Measurements from ENCODE around the gene TPGS2.
"Not testable (repeated sequence)": the region's sequence is repeated elsewhere in the genome, so short reads cannot be mapped to it uniquely, and the experiment has no call there.

TPGS2 gene, protein sequence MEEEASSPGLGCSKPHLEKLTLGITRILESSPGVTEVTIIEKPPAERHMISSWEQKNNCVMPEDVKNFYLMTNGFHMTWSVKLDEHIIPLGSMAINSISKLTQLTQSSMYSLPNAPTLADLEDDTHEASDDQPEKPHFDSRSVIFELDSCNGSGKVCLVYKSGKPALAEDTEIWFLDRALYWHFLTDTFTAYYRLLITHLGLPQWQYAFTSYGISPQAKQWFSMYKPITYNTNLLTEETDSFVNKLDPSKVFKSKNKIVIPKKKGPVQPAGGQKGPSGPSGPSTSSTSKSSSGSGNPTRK

DNA sequence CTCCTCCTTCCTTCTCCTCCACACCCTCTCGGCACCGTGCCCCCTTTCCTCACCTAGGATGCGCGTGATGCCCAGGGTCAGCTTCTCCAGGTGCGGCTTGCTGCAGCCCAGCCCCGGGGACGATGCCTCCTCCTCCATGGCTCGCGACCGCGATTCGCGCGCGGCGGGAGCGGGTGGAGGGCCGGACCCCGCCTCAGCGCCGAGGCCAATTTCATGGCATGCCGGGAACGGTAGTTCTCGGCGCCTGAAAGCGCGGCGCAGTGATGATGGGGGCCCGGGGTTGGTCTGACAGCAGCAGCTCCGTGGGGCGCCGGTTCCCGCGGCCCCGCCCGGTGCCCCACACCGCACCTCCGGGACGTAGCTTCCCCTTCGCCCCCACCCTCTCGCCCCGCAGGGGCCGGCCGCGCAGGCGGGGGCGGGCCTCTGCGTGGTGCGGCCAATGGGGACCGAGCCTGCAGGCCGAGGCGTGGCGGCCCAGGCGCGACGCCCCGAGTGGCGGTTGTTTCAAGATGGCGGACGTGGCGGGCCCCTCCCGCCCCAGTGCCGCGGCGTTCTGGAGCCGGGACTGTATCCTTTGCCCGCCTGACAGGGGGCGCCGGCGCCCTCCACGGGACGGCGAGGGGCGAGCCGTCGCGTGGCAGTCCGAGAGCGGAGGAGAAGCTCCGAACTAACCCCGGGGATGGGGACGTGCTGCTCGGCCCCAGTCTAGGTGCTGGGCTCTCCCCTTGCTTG is at the start of gene TPGS2, which contains the start of gene KIAA1328:
TSS of gene TPGS2 (minus strand) at position 373 of the 732 bp plus-strand sequence. CDS start at position 138, 235 bp downstream.
TSS of gene KIAA1328 (plus strand) at position 498 of the 732 bp plus-strand sequence. CDS start at position 510, 12 bp downstream.
- DNase-seq, result peak; percentile 92

DNA sequence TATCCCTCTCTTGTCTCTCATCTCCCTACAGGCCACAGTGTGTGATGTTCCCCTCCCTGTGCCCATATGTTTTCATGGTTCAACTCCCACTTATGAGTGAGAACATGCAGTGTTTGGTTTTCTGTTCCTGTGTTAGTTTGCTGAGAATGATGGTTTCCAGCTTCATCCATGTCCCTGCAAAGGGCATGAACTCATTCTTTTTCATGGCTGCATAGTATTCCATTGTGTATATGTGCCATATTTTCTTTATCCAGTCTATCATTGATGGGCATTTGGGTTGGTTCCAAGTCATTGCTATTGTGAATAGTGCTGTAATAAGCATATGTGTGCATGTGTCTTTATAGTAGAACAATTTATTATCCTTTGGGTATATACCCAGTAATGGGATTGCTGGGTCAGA is 45.0 kb upstream of the TPGS2 start:
- DNase-seq, result not testable (repeated sequence)

DNA sequence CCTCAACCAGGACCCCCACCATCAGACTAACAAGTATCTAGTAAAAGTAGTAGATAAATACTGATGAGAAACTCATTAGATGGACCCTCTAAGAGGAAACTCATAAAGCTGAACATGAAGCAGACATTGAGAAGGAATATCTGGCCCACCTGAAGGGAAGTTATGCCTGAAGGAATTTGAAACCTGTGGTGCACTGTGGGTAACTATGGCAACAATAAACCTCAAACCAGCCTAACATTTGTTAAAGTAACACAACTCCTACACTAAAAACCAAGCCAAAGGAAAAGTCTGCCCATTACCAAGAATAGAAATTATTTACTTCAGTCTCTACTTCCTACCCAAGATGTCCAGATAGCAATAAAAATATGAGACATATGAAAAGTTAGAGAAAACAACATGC is 43.5 kb upstream of the TPGS2 start:
- no peak for DNase-seq

DNA sequence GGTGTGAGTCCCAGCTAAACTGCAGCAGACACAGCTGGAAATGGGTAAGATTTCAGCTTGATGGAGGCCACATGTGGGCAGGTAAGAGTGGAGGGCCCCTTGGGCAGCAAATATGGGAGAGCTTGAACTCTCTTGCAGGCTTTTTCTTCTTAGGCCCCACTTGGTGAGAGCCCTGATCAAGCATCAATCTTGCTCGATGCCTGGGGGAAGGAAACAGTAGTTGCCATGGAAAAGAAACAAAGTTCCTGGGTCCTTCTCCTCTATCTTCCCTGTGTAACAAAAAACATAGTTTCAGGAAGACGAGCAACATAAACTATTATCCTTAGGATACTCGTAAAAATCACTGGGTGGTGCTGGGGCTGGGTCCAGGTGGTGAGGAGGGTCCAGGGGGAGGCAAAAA is 43.0 kb upstream of the TPGS2 start:
- no peak for DNase-seq

DNA sequence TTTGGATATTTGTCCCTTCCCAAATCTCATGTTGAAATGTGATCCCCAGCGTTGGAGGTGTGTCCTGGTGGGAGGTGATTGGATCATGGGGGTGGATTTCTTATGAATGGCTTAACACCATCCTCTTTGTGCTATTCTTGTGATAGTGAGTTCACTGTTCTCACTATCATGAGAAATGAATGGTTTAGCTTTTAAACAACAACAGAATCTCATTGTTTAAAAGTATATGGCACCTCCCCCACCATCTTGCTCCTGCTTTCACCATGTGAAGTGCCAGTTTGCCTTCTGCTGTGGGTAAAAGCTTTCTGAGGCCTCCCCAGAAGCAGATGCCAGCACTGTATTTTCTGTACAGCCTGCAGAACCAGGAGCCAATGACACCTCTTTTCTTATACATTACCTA is 38.3 kb upstream of the TPGS2 start:
- DNase-seq, result no peak

DNA sequence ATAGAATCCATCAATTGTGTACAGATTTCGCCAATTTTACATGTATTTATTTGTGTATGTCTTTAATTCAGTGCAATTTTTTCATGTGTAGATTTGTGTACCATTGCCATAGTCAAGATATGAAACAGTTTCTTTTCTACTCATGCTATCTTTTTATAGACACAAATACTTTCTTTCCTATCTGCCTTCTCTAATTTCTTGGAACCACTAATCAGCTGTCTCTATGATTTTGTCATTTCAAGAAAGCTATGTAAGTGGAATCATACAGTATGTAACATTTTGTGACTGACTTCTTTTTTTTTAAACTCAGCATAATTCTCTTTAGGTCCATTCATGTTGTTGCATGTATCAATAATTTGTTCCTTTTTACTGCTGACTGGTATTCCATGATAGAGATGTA is 33.4 kb upstream of the TPGS2 start:
- no peak for DNase-seq

DNA sequence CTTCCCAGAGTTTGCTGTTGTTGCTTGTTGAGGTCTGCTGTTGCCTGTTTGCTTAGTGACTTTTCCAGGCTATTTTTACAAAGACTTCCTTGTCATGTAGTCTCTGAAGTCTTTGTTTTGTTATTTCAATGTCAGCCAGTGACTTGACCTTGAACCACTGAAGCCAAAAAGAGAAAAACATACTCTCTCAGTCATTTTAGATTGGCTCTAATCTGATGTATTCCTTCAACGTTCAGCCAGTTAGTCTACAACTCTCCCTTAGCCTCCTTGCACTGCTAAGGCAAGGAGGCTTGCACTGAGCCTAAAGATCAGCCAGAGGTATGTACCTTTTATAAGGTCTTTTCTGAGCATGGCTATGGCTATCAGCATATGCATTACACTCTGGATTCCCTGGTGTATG is 28.0 kb upstream of the TPGS2 start:
- no peak for DNase-seq

DNA sequence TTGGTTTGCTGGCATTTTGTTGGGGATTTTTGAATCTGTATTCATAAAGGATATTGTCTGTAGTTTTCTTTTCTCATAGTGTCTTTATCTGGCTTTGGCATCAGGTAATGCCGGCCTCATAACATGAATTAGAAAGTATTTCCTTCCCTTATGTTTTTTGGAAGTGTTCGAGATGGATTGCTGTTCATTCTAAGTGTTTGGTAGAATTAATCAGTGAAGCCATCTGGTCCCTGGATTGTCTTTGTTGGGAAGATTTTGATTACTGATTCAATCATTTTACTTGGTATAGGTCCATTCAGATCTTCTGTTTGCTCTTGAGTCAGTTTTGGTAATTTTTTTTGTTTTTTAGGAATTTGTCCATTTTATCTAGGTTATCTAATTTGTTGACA is 22.4 kb upstream of the TPGS2 start:
- no peak for DNase-seq

DNA sequence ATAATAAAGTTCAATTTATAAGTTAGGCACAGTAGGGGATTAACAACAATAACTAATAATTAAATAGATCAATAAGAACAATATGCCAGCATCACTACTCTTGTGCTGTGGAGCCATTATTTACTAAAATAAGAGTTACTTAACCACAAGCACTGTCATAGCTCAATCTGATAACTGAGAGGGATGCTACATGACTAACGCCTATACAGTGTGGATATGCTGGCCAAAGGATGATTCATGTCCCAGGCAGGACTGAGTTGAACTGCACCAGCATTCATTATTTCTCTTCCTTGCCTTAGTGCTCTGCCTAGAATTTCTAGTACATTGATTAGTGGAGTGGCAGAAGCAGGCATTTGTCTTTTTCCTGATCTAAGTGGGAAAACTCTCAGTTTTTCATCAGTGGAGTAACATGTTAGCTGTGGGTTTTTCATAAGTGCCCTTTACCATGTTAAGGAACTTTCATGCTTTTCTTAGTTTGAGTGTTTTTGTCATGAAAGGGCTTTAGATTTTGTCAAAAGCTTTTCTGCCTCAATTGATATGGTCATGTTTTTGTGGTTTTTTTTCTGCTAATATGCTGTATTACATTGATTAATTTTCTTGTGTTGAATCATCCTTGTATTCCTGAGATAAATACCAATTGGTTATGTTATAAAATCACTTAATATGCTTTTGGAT is 21.9 kb upstream of the TPGS2 start:
- no peak for DNase-seq

DNA sequence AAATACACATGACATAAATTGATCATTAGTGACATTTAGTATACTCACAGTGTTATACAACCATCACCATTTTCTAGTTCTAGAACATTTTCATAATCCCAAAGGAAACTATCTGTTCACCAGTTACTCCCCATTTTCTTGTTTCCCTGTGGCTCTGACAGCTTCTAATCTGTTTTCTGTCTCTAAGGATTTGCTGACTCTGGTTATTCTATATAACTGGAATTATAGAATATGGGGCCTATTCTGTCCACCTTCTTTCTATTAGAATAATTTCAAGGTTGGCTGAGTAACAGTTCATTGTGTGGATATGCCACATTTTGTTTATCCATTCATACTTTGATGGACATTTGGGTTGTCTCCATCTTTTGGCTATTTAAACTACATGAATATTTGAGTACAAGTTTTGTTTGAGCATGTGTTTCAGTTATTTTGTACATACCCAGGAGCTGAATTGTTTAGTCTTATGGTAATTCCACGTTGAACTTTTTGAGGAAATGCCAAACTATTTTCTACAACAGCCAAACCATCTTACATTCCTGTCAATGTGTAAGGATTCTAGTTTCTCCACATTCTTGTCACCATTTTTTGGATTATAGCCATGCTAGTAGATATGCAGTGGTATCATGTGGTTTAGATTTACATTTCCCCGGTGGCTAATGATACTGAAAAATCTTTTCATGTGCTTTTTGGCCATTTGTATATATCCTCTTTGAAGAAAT is 20.6 kb upstream of the TPGS2 start:
- DNase-seq, result no peak

DNA sequence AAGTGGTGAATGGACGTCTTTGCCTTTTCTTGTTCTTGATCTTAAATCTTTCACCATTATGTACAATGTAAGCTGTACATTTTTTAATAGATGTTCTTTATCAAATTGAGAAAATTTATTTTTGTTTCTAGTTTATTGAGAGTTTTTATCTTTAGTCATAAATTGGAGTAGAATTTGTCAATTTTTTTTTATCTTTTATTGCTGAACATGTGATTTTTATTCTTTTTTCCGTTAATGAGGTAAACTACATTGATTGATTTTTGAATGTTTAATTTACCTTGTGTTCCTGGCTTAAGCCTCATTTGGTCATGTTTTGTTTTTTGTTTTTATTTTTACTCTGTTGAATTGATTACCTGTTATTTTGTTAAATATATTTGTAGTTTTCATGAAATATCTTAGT is 19.8 kb upstream of the TPGS2 start:
- DNase-seq, result no peak

DNA sequence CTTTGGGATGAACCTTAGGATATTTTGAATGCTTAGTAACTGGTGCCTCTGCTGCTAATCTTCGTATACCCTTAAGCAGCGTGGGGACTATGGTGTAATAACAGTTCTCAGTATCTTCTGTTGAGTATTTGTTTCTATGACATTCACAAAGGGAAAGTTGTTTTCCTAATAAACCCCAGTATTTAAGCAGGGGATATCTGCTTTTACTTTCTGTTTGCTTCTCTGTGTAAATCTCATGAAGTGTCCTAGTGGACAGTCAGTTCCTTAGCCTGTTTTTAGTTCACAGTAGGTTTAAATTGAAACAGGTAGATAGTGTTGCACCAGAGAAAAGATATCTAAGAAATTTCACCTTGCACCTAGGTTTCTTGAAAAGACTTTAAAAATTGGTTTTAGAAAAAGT is 15.0 kb upstream of the TPGS2 start:
- no peak for DNase-seq

DNA sequence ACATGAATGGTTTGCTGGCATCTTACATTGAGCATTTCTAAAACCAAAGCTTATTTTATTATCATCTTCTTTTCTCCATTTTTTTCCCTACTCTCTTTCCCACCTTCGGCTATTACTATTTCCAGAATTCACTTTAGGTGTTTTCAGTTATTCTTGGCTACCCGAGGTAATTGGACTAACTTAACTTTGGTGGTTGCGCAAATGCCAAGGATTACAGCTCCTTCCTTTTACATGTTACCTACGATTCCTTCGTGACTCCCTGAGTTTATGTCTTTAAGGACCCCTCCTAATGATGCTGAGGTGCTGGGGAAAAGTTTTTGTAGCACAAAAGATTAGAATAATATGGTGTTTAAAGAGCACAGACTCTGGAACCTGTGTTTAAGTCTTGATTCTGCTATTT is 14.4 kb upstream of the TPGS2 start:
- no peak for DNase-seq

DNA sequence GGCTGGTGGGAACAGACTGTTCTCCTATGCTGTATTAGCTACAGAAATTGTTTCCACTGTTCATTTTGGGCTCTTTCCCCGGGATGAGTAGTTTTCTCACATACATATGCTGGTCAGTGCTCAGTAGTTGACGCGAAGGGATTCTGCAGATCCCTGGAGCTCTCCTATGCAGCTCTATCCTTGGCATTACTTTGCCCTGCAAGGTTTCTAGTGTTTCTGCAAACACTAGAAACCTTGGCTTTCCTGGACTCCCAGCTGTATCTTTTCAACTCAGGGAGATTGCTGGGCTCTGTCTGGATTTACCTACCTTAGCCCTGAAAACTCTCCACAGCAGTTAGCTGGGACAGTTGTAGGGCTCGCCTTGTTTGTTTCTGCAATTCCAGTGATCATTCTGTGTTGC is 11.0 kb upstream of the TPGS2 start:
- no peak for DNase-seq

DNA sequence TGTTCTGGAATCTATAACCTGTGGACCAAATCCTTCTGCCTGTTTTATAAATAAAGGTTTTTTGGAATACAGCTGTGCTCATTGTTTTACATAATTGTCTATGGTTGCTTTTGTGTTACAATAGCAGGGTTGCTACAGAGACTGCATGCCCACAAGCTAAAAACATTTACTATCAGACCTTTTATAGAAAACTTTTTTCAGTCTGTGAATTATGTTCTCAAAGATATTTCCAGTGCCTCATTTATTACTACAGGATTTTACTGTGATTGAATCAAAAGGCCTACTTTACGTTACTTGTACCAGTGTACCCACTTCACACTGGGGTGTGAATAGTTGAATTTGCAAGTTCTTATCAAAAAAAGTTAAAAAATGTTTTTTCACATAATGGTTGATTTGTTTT is 7.1 kb upstream of the TPGS2 start:
- DNase-seq, result no peak

DNA sequence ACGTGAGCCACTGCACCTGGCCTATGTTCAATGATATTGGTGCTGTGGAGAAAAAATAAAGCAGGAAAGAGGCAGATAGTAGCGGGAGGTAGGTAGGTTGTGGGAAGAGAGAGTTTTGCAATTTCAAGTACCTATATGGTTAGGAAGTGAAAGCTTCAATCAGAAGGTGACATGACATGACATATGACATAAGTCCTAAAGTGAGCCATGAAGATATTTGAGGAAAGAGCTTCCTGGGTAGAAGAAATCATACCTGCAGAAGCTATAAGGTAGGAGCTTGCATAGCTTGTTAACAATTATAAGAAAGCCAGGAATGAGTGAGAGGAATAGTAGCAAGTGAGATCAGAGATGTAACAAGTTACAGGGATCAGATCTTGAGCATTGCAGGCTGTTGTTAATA is 4.3 kb upstream of the TPGS2 start:
- DNase-seq, result no peak

DNA sequence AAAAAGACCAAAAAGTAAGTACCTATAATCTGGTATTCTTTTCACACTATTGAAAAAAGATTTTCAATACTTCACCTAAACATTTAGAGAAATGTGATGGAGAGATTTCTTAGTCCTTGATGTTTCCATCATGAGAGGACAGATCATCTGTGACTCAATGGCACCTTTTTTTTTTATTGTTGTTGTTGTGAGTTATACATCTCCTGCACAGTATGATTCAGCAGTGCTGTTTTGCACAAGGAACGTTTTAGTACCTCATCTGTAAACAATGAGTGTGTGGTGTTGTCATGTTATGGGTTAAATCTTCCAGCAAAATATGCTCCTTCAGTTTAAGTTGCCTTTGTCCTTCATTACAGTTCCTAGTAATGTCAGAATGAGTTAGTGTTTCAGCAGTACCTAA is 2.3 kb upstream of the TPGS2 start:
- DNase-seq, result no peak

DNA sequence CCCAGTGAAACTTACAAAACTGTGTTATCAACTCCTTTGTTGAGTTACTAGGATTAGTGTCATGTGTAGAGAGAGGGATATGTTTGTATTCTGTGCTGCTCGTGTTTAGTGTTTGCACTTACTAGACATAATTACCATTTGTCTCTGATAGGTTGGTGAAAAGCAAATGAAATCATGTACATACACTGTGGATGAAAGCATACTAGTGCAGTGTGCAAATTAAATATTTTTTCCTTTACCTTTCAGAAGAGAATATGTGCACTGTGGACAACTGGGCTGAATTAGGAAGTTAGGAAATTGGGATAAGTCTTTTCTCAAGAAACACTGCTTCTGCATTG is 1.3 kb upstream of the TPGS2 start:
- no peak for DNase-seq

DNA sequence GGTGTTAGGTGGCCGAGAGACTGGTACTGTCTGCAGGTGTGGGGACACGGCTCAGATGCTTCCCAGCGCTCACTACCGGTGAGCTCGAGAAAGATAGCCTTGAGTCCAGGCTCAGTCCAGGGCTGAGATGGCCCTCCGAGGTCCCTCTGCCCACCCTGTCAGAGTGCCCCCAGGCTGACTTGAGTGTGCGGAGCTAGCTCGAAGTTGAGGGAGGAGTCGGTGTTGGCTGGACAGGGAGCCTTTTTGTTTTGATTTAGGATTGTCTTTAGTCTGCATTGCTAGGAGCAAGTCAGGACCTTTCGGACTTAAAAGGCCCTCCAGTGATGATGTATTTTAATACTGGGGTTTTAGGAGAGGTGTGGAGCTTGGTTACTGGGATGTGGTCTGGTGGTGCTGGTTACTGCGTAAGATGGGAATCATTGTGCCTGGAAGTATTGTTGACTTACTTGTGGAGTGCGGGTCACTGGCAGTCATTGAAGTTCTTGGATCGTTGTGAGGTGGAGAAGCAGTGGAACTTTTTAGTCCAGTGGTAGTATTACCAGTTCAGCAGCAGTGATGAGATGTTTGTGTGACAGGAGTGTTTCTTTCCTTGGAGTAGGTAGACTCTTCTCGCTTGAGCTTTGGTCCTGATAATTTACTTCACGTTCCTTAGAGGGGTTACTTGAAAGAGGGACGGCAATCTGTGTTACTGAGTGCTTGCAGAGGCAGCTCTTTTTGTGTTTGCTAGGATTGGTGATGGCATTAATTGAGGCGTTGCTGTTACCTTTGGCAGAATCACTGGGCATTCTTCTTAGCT is 758 bp upstream of the TPGS2 start:
- peak; percentile 18 for DNase-seq

DNA sequence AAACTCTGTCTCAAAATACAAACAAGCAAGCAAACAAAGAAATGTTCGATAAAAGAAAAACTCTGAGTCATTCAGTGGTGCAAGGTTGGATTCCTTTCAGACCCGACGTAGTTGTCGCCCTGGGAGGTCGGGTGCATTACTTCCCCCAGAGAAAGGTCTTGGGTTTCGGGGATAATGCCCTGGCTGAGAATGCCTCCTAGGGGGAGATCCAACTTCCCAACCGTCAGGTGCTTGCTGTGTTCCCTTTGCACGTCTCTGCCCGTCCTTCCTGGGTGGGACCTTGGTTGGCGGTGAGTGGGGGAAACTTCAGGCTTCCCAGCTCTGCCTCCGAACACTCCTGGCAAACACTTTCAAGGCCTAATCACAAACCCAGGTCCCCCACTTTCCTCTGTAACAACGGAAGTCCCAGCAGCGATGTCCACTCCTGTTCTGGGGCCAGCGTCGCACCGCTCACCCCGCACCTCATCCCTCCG is 609 bp downstream of the TPGS2 start:
- no peak for DNase-seq

DNA sequence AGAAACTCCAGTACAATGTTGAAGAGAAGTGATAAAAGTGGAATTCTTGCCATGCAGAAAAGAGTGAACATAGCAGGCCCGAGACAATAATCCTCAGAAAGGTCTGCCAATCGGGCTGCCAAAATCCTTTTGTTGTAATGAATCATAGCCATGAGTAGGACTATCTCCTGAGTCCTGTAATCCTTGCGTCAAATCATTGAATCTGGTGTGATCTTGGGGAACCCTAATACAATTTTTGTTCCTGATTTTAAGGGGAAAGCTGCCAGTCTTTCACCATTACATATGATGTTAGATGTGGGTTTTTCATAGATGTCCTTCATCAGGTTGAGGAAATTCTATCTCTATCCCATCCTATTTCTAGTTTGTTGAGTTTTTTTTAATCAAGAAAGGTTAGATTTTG is 2.2 kb downstream of the TPGS2 start:
- DNase-seq, result no peak

DNA sequence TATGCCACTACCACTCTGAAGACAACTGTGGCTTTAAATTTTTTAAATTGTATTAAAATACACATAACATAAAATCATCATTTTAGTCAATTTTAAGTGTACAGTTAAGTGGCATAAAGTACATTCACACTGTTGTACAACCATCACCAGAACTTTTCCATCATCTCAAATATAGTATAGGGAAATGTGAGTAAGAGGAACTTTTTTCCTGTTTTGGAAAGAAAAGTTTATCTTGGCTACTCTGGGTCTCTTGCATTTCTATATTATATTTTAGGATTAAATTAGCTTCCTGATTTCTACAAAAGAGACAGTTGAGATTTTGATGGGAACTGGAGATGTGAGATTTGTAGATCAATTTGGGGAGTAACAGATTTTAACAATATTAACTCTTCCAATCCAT is 3.3 kb downstream of the TPGS2 start:
- DNase-seq, result no peak

DNA sequence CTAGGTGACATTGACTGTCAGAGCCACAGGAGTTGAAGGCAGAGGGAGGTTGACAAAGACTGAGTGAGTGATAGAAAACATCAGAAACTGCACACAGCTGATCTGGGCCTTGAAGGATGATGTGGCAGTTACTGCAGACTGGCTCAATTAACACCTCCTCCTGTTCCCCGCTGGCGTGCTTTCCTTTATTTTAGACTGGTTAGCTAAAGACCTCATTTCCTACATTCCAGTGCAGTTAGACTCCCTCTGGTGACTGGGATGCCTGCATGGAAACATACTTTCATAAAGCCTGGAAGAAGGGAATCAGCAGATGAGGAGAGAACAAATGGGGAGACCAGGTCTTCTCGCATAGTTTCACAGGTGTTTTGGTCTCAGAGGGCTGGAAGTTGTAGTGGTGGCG is 7.1 kb downstream of the TPGS2 start:
- DNase-seq, result no peak
